Spinal cord (tissue), 10 donors: ENCODE data around the gene MFNG. TPM values are rescaled to one million over a fixed set of nuclear protein-coding genes. Genes with fewer than 3 reads are reported as not detected.
"Not testable (repeated sequence)": the region's sequence is repeated elsewhere in the genome, so short reads cannot be mapped to it uniquely, and the experiment has no call there.

Source experiments
- DNase-seq, 6 donors: peaks; one replicate each; pipeline versions ENCODE4 v3.0.0 to v3.0.0-alpha.2; 2013 to 2015; ENCODE audit warnings: low spot score in 6 of 6, low read depth in 4 of 6
- H3K27ac ChIP-seq: one replicate; pipeline ENCODE4 v1.5.1; 2013; ENCODE audit warnings: low read depth, low read length, control low read depth
- H3K27me3 ChIP-seq: one replicate; pipeline ENCODE4 v1.6.1; 2013; ENCODE audit warnings: low read length; ENCODE audit not compliant: control insufficient read depth, insufficient read depth
- H3K36me3 ChIP-seq: one replicate; pipeline ENCODE4 v1.6.1; 2013; ENCODE audit warnings: low read length; ENCODE audit not compliant: control insufficient read depth, insufficient read depth
- H3K4me1 ChIP-seq: one replicate; pipeline ENCODE4 v1.6.1; 2013; ENCODE audit warnings: low read length; ENCODE audit not compliant: control insufficient read depth, insufficient read depth
- H3K4me3 ChIP-seq: one replicate; pipeline ENCODE4 v1.5.1; 2013; ENCODE audit warnings: low read depth, low read length, control low read depth
- H3K9me3 ChIP-seq: one replicate; pipeline ENCODE4 v1.6.1; 2013; ENCODE audit warnings: low read length; ENCODE audit not compliant: control insufficient read depth, insufficient read depth
- WGBS: methylation state at CpG from one replicate; pipeline ENCODE4 v1.1.5; 2013; ENCODE audit warnings: missing lambda C conversion rate; ENCODE audit not compliant: insufficient coverage; 5-methylcytosine and 5-hydroxymethylcytosine counted together
- polyA plus RNA-seq, 2 donors: library from polyadenylated mRNA; unstranded; fragments of 120-200 nt; gene quantifications; one replicate each; pipeline ENCODE4 v1.2.1, GENCODE V29; 2013; ENCODE audit not compliant: insufficient read length in 2 of 2
- total RNA-seq, 2 donors: library from RNA; depleted of rRNA in 1 of 2; stranded (reverse); fragments of 120-200 nt in 1 of 2; fragments of >200 nt in 1 of 2; gene quantifications; one replicate each; pipeline versions ENCODE4 v1.2.3 to v1.2.4, GENCODE V29; 2013 to 2014
- donor health status: healthy.

Gene MFNG
- total and polyA plus RNA-seq, 4 donors, result 3.6 to 12.6 (median 11.2) TPM

DNA sequence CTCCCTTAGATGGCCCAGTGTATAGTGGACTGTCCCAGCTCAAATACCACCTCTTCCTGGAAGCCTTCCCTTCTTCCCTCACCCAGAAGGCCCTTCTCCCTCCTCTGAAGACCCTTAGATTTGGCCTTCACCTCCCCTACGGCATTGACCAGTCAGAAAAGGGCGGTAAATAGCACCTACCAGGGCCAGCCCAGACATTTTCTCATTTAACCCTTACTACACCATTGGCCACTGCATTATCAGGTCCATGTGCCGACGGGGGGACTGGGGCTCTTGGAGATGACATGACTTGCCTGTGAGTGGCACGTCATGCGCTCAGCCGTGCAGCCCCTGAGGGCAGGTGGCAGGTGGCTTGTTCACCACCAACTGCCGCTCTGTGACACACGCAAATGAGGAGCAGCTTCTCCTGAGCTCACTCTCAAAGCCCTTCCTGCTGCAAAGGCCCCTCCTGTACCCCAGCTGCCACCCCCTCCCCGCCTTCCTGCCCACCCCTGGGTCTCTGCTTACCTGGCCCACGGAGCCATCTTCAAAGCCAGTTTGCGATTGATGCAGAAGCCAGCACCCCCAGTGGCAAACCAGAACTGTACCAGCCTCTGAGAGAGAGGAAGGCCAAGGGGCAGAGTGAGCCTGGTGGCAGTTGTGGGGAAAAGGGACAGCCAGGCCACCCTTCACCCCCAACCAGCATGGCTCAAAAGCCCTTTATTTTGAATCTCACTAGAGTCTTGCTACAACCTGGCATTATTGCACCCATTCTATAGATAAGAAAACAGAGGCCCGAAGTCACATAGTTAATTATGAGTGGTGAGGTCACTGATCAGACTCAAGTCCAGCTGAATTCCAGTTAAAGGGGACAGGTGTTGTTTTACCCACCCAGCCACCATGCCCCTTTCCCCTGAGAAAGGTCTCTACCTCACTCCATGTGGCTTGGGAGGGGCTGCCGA is 9.5 kb downstream of the MFNG start:
- peaks cover 7% of the 10 kb centered on the region for H3K36me3 ChIP-seq
- H3K4me1 ChIP-seq, result peaks cover 17% of the 10 kb centered on the region
- 63% methylated on average over 11 of the region's 14 CpGs for WGBS
- no peak for DNase-seq
- H3K9me3 ChIP-seq, result no peaks in the 10 kb centered on the region
- H3K4me3 ChIP-seq, result no peak overlapping the region
- H3K27ac ChIP-seq, result no peak overlapping the region
- no peaks in the 10 kb centered on the region for H3K27me3 ChIP-seq

- no peak for DNase-seq
- WGBS, result 82% methylated on average over 7 of the region's 11 CpGs
- no peak overlapping the region for H3K4me3 ChIP-seq
- H3K4me1 ChIP-seq, result peaks cover 4% of the 10 kb centered on the region
- H3K27ac ChIP-seq, result no peak overlapping the region
- H3K27me3 ChIP-seq, result no peaks in the 10 kb centered on the region
- H3K36me3 ChIP-seq, result peaks cover 7% of the 10 kb centered on the region
- no peaks in the 10 kb centered on the region for H3K9me3 ChIP-seq
These were observed 11.6 kb downstream of the MFNG start for GRCh38 chr22:37474447-37475090.

GRCh38 chr22:37473437-37473946 is 12.7 kb downstream of the MFNG start:
- Histone ChIP-seq H3K27me3 (no peaks in the 10 kb centered on the region), H3K9me3 (no peaks in the 10 kb centered on the region), H3K4me3 (no peak overlapping the region), H3K4me1 (peaks cover 4% of the 10 kb centered on the region), H3K36me3 (peaks cover 4% of the 10 kb centered on the region), H3K27ac (no peak overlapping the region)
- WGBS, result 83% methylated on average over 8 of the region's 8 CpGs
- no peak for DNase-seq

- Histone ChIP-seq H3K27me3 (no peaks in the 10 kb centered on the region), H3K27ac (no peak overlapping the region), H3K36me3 (peaks cover 4% of the 10 kb centered on the region), H3K4me3 (no peak overlapping the region), H3K9me3 (no peaks in the 10 kb centered on the region), H3K4me1 (peaks cover 3% of the 10 kb centered on the region)
- no peak for DNase-seq
- 15% methylated on average over 4 of the region's 8 CpGs for WGBS
These were observed 13.7 kb downstream of the MFNG start for GRCh38 chr22:37472418-37473006.

GRCh38 chr22:37471727-37472417 is 14.3 kb downstream of the MFNG start:
- H3K9me3 ChIP-seq, result no peaks in the 10 kb centered on the region
- no peak overlapping the region for H3K27ac ChIP-seq
- peaks cover 4% of the 10 kb centered on the region for H3K36me3 ChIP-seq
- 100% methylated on average over 2 of the region's 9 CpGs for WGBS
- DNase-seq, result no peak
- H3K4me1 ChIP-seq, result peaks cover 8% of the 10 kb centered on the region
- no peaks in the 10 kb centered on the region for H3K27me3 ChIP-seq
- no peak overlapping the region for H3K4me3 ChIP-seq

DNA sequence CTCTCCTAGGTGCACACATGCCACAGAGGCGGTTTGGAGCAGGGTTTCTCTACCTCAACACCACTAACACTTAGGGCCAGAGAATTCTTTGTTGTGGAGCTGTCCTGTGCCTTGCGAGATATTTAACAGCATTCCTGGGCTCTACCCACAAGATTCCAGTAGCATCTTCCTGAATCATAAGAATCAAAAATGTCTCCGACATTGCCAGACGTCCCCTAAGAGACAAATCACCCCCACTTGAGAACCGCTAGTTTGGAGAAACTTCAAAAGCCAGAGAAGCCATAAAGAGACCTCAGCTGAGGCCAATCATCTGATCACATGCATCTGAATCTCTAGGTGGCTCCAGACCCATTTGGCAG is 16.1 kb downstream of the MFNG start:
- no peak overlapping the region for H3K4me3 ChIP-seq
- WGBS, result 52% methylated on average over 5 of the region's 5 CpGs
- no peak overlapping the region for H3K27ac ChIP-seq
- DNase-seq, result no peak
- H3K36me3 ChIP-seq, result peaks cover 4% of the 10 kb centered on the region
- H3K27me3 ChIP-seq, result no peaks in the 10 kb centered on the region
- H3K9me3 ChIP-seq, result no peaks in the 10 kb centered on the region
- peaks cover 8% of the 10 kb centered on the region for H3K4me1 ChIP-seq

DNA sequence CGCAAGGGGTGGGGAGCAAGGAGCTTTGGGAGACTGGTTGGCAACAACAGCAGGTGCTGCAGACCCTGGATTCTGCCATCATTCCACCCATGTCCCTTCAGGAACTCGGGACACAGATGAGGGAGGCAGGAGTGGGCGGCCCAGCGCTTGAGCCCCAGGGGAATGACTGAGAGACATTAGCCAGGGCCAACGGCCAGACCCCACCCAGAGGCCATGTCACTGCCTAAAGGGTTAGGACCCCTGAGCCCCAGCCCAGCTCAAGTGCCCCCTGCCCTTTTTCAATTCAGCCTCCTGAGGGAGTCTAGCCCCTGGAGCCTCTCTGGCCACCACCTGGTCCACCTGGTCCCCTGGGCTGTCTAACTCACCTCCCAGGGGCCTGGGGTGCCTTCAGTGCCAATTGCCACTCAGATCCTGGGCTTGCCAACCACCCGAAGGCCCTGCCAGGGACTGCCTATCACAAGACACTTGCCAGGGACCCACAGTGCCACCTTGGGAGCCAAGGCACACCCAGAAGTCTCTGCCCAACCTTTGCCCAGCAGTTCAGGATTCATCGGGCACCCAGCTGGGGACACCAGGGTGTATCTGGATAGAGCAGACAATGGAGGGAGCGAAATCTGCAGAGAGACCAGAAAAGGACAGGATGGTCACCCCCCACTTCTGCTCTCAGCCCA is 16.6 kb downstream of the MFNG start:
- Histone ChIP-seq H3K4me3 (no peak overlapping the region), H3K36me3 (peaks cover 3% of the 10 kb centered on the region), H3K27ac (no peak overlapping the region), H3K4me1 (peaks cover 8% of the 10 kb centered on the region), H3K9me3 (no peaks in the 10 kb centered on the region), H3K27me3 (no peaks in the 10 kb centered on the region)
- 85% methylated on average over 7 of the region's 8 CpGs for WGBS
- no peak for DNase-seq

- H3K36me3 ChIP-seq, DNase-seq, H3K4me3 ChIP-seq, H3K27me3 ChIP-seq, H3K27ac ChIP-seq, H3K9me3 ChIP-seq: not testable (repeated sequence)
- H3K4me1 ChIP-seq, result peaks cover 19% of the 10 kb centered on the region
- WGBS, result 97% methylated on average over 13 of the region's 14 CpGs
These were observed 17.9 kb downstream of the MFNG start for GRCh38 chr22:37468201-37468695.
